Cardiac muscle cell (in vitro differentiated cells and primary cell): ENCODE measurements around the gene DIAPH1. TPM values are rescaled to one million over a fixed set of nuclear protein-coding genes. Genes with fewer than 3 reads are reported as not detected.
A peak's percentile ranks its signal among the peaks of the same experiment; 100 is the strongest.

Experiments used
- DNase-seq, 2 donors: peaks; one replicate each; pipeline versions ENCODE4 v3.0.0 to v3.0.0-alpha.2; 2010 to 2017; ENCODE audit warnings: low read depth in 1 of 2, low spot score in 1 of 2
- H3K27ac ChIP-seq: fragments of 200-600 bp; sonication (generic); 2 replicates; pipeline ENCODE4 v1.5.1; 2016
- H3K27me3 ChIP-seq: fragments of 200-600 bp; sonication (generic); 2 replicates; pipeline ENCODE4 v1.6.0; 2016; ENCODE audit warnings: control low read depth
- H3K36me3 ChIP-seq: fragments of 200-600 bp; sonication (generic); 2 replicates; pipeline ENCODE4 v1.5.1; 2016; ENCODE audit warnings: control low read depth
- H3K4me1 ChIP-seq: fragments of 200-600 bp; sonication (generic); 2 replicates; pipeline ENCODE4 v1.8.1; 2017; ENCODE audit warnings: low read depth, mild to moderate bottlenecking, mixed run types
- H3K4me3 ChIP-seq: fragments of 200-600 bp; sonication (generic); 2 replicates; pipeline ENCODE4 v1.5.1; 2016; ENCODE audit warnings: mild to moderate bottlenecking
- H3K9me3 ChIP-seq: fragments of 200-600 bp; sonication (generic); 2 replicates; pipeline ENCODE4 v1.5.1; 2017; ENCODE audit warnings: low read depth, mild to moderate bottlenecking, control low read depth
- polyA plus RNA-seq: library from polyadenylated mRNA; unstranded; fragments of >200 nt; fragmentation: Nextera tagmentation; extraction: Ambion mirVana; gene quantifications from 2 replicates; pipeline ENCODE4 v1.2.1, GENCODE V29; 2016
- total RNA-seq: library from RNA; depleted of rRNA; stranded (reverse); fragments of >200 nt; gene quantifications from 2 replicates; pipeline ENCODE4 v1.2.3, GENCODE V29; 2016
- TF ChIP-seq, protein P1 (sequence below): IDR thresholded peaks from 2 replicates; pipeline ENCODE4 v1.5.1; 2012; ENCODE audit warnings: low read depth, mild to moderate bottlenecking, low read length

Gene DIAPH1
- total and polyA plus RNA-seq, 2 experiments from 2014 or later, result 24.0 to 24.4 TPM

DNA sequence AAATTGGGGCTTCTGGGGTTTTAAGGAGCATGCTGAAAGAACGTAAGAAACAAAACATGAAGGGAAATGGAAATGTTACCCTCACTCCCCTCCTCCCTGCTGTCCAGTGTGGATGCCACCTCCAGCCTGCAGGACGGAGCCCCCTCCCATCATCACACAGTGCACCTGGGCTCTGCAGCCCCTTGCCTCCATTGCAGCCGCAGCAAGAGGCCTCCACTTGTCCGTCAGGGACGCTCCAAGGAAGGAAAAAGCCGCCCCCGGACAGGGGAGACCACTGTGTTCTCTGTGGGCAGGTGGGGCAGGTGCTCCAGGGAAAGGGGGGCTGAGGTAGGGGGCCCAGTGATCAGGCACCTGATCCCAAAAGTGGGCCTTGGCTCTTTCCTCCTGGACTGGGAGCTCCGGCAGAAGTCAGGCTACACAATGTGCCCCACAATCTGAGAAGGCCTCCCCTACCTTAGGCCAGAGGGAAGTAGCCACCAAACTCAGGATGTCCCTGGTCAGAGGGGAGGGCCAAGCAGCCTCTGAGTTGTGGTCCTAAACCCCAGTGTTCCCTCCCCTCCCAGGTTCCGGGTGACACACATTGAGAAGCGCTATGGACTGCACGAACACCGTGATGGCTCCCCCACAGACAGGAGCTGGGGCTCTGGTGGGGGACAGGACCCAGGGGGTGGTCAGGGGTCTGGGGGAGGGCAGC is 20.7 kb upstream of the DIAPH1 start:
- no peak overlapping the region for H3K27ac ChIP-seq
- H3K9me3 ChIP-seq, result no peaks in the 10 kb centered on the region
- H3K4me3 ChIP-seq, result no peak overlapping the region
- no peaks in the 10 kb centered on the region for H3K36me3 ChIP-seq
- H3K27me3 ChIP-seq, result peaks cover 9% of the 10 kb centered on the region
- no peak for DNase-seq
- TF ChIP-seq, protein P1, sequence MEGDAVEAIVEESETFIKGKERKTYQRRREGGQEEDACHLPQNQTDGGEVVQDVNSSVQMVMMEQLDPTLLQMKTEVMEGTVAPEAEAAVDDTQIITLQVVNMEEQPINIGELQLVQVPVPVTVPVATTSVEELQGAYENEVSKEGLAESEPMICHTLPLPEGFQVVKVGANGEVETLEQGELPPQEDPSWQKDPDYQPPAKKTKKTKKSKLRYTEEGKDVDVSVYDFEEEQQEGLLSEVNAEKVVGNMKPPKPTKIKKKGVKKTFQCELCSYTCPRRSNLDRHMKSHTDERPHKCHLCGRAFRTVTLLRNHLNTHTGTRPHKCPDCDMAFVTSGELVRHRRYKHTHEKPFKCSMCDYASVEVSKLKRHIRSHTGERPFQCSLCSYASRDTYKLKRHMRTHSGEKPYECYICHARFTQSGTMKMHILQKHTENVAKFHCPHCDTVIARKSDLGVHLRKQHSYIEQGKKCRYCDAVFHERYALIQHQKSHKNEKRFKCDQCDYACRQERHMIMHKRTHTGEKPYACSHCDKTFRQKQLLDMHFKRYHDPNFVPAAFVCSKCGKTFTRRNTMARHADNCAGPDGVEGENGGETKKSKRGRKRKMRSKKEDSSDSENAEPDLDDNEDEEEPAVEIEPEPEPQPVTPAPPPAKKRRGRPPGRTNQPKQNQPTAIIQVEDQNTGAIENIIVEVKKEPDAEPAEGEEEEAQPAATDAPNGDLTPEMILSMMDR, result no peak
- H3K4me1 ChIP-seq, result no peaks in the 10 kb centered on the region

DNA sequence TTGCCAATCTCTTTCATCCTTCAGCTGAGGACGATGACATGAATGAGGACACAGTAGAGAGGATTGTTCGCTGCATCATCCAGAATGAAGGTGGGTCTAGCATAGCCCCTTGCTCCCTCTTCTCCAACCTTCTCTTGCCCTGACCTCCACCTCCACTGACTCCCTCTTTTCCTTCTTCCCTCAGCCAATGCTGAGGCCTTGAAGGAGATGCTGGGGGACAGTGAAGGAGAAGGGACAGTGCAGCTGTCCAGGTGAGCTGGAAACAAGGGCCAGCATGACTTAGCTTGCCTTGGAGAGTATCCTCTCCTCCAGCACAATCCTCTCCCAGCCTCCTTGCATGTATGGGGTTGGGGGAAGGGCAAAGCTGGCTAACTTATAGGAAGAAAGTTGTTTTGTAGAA is 20.0 kb upstream of the DIAPH1 start:
- TF ChIP-seq, protein P1, result no peak
- H3K9me3 ChIP-seq, result no peaks in the 10 kb centered on the region
- no peak for DNase-seq
- no peak overlapping the region for H3K4me3 ChIP-seq
- H3K27ac ChIP-seq, result no peak overlapping the region
- peaks cover 9% of the 10 kb centered on the region for H3K27me3 ChIP-seq
- no peaks in the 10 kb centered on the region for H3K36me3 ChIP-seq
- no peaks in the 10 kb centered on the region for H3K4me1 ChIP-seq

DNA sequence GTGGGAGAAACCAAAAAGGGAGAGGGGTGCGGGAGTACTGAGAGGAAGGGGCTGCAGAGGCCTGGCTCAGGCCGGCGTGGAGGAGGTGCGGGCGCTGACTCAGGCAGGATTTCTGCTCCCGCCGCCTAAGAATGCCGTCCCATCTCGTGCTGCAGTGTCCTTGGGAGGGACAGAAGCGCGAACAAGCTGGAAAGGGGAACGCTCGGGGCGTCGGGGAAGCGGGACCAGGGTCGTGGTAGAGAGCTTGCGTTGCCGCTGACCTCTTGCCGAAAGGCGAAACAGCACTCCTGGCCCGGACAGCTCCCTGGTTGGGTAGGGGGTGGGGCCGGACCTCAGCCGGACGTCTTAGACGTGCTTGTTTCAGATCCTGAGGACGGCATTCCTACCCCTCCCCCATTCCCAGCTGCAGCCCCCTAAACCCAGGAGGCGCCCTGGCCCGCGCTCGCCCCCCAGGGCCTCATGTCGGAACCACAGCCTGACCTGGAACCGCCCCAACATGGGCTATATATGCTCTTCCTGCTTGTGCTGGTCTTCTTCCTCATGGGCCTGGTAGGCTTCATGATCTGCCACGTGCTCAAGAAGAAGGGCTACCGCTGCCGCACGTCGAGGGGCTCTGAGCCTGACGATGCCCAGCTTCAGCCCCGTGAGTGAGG is 19.1 kb upstream of the DIAPH1 start:
- Histone ChIP-seq H3K27me3 (peaks cover 9% of the 10 kb centered on the region), H3K4me1 (no peaks in the 10 kb centered on the region), H3K4me3 (peak overlapping the region; percentile 89), H3K27ac (no peak overlapping the region), H3K9me3 (no peaks in the 10 kb centered on the region), H3K36me3 (no peaks in the 10 kb centered on the region)
- DNase-seq, result peak; percentile 71 to 82
- TF ChIP-seq, protein P1, result peak; percentile 31

DNA sequence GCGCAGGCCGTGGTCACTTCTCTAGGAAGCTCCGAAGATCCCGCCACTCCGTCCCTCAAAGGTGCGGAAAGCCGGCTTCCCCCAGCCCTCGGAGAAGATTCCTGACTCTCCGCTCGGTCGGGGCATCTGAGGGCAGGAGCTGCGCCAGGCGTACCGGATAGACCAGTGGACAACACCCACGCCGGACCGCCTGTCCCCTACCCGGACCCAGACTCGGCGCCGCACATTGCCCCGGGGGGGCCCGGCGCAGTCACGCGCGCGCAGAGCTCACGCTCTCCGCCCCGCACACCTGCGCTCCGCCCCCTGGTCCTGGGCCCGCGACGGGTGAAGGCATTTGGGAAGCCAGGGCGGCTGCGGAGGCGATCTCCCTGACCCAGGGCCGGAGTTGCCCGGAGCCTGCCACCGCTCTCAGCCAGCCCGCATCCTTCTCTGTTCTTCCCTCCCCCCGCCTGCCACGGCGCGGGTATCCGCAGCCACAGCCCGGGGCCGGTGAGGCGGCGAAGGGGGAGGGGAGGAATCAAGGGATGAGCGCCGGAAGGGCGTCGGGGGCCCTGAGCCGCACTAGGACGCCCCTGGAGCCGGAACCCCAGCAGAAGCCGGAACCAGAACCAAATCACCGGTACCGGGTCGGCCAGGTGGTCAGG is 18.4 kb upstream of the DIAPH1 start:
- no peaks in the 10 kb centered on the region for H3K36me3 ChIP-seq
- peak in 1 of 2 donors; percentile 6 for DNase-seq
- TF ChIP-seq, protein P1, result no peak
- H3K4me3 ChIP-seq, result peak overlapping the region; percentile 89
- no peaks in the 10 kb centered on the region for H3K9me3 ChIP-seq
- no peak overlapping the region for H3K27ac ChIP-seq
- H3K4me1 ChIP-seq, result no peaks in the 10 kb centered on the region
- H3K27me3 ChIP-seq, result peaks cover 9% of the 10 kb centered on the region

DNA sequence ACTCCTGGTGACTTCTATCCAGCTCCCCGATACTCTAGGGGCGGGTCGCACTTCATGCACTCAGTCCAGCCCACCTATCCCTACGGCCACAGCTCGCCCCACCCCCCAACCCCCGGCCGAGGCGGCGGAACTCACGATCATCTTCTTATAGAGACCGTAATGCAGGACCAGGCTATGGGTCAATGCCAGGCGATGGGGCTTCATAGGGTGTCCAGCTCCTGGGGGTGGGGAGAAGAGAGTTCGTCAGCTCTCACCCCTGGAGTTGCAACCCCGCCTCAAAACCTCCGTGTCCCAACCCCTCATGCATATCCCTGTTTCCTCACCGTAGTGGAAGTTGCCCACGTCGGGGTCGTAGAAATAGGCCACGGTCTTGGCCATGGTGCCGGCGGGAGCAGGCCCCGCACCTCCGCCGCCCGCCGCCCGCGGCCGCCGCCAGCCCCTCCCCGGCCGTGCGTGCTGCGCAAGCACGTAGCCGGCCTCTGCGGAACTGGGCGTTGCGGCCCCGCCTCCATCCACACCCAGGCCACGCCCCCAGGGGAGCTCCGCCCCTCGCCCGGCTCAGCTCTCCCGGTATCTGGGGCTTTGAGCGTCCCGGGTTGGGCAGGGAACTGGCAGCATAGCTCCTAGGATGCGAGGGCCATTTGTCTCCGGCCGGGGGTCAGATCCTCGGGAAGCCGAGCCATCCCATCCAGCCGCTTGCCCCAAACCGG is 17.8 kb upstream of the DIAPH1 start, which contains the start of the genes HDAC3 and RELL2:
Gene HDAC3 (minus strand): TSS at position 437 of the 710 bp plus-strand sequence. CDS start 59 bp downstream, at position 378.
Gene RELL2 (plus strand): TSS at position 585 of the 710 bp plus-strand sequence. CDS start 1,229 bp downstream, outside the sequence.
- Histone ChIP-seq H3K36me3 (no peaks in the 10 kb centered on the region), H3K9me3 (no peaks in the 10 kb centered on the region), H3K4me1 (no peaks in the 10 kb centered on the region), H3K27ac (peak within 1 kb of the TSS; percentile 86), H3K4me3 (peak within 1 kb of the TSS; percentile 89), H3K27me3 (peaks cover 9% of the 10 kb centered on the region)
- DNase-seq, result peak; percentile 92 to 94
- TF ChIP-seq, protein P1, result no peak
